OCI-LY3 (cell line): ENCODE results near the gene BHLHE23.

Experiments used
- EZH2phosphoT487 ChIP-seq: fragments of 200-600 bp; shearing (Covaris generic); IDR thresholded peaks from 2 replicates; pipeline ENCODE4 v1.6.1; 2018; ENCODE audit warnings: antibody characterized with exemption, mixed run types, low read depth
- TF ChIP-seq, protein P1 (sequence below): fragments of 200-600, 300-600 bp; sonication (generic); IDR thresholded peaks from 2 replicates; pipeline ENCODE4 v1.5.1; 2014; ENCODE audit warnings: antibody characterized with exemption, low read length, low read depth

DNA sequence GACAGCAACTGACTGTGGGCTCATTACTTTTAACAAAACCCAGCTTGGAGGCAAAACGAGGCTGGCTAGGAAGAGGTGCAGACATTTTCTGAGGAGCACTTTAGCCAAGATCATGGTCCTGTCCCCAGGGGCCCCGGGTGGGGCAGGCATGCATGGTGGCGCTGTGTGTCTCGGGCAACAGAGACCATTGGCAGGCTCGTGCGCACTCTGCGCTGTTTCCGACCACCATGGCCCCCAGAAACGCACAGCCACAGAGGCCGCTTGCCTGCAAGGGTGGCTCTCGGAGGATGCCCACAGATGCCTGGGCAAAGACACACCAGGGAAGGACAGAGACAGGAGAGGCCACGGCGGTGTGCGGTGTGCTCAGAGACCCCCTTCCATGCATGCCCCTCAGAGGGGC, 6.7 kb downstream of the BHLHE23 start:
- TF ChIP-seq, protein P1, sequence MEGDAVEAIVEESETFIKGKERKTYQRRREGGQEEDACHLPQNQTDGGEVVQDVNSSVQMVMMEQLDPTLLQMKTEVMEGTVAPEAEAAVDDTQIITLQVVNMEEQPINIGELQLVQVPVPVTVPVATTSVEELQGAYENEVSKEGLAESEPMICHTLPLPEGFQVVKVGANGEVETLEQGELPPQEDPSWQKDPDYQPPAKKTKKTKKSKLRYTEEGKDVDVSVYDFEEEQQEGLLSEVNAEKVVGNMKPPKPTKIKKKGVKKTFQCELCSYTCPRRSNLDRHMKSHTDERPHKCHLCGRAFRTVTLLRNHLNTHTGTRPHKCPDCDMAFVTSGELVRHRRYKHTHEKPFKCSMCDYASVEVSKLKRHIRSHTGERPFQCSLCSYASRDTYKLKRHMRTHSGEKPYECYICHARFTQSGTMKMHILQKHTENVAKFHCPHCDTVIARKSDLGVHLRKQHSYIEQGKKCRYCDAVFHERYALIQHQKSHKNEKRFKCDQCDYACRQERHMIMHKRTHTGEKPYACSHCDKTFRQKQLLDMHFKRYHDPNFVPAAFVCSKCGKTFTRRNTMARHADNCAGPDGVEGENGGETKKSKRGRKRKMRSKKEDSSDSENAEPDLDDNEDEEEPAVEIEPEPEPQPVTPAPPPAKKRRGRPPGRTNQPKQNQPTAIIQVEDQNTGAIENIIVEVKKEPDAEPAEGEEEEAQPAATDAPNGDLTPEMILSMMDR: no peak
- TF ChIP-seq EZH2phosphoT487: no peak
